Stimulated activated CD8-positive, alpha-beta memory T cell treated with anti-CD3 and anti-CD28 coated beads, Interleukin-7, amount 100 ng/mL, for 24 hours (primary cell): ENCODE results near the gene PRKD2.

ENCODE experiments used
- DNase-seq: peaks from one replicate; pipeline ENCODE4 v3.0.0-alpha.2; 2020; ENCODE audit warnings: low read depth

The PRKD2 gene

GRCh38 chr19:46741447-46741846 lies 24.5 kb upstream of the PRKD2 start:
- no peak for DNase-seq

DNA sequence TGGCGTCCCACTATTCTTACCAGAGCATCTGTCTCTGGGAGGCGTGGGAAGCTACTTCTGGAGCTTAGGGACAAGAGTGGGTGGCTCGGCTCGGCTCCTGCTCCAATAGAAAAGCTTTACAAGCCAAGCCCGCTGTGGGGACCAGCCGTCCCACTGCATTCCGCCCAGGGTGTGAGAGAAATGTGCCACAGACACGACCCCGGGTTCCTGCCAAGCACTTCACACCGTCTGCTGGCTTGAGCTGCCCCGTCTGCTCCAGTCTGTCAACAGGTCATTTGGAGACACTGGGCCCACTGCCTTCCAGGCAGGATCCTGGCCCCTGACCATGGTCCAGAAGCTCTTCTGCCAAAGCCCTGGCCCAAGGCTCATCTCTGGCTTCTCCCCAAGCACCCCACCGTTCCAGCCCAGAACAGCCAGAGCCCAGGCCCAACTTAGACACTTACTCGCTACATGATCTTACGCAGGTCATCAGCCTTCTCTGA lies 22.4 kb upstream of the PRKD2 start:
- no peak for DNase-seq

DNA sequence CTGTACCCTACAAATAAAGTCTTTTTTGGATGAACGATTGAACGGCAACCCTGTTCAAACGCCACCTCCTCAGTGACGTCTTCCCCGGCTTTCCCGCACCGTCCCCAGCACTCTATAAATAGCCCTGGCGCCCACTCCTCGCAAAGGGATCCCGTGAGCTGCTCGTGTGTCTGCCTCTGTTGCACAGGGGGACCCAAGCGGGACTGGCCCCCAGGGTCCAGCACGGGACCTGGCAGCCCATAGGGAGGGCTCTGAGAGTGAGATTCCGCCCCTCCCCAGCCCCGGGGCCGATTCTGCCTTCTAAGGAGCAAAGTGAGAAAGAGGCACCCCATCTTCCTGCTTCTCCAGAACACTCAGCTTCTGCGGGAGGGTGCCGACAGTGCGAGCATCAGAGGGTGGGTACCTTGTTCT lies 20.9 kb upstream of the PRKD2 start:
- DNase-seq, result no peak

GRCh38 chr19:46737298-46737654 lies 20.4 kb upstream of the PRKD2 start:
- no peak for DNase-seq

DNA sequence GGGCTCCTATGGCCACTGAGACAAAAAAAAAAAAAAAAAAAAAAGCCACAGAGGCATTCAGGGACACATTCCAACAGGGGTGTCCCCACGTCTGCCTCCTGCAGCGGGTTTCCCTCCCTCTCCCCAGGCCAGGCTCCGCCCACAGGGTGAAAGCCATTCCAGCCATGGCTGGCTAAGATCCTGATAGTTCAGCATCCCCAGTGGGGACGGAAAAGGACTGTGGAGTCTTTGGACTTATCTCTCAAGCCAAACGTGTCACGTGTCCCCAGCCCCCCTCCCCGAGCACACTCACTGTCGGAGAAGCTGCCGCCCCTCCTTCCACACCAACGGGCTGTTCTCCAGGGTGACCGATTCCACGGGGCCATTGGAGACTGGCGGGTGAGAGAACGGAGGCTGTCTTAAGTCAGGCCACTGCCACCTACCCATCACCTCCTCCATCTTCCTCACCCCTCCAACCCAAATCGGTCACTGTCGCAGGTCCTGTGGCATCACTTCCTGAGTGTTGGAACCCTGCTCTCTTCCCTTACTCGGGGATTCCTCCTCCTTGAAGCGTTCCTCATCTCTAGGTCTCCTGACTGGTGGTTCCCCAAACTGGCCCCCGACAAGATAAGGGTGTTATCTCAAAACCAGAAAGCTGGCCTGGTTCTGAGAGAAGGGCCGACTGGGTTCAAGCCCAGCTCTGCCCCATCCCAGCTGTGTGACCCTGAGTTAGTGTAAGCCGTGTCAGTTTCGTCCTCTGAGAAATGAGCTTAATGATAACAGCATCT lies 19.8 kb upstream of the PRKD2 start:
- DNase-seq, result no peak

GRCh38 chr19:46733690-46734292 lies 16.9 kb upstream of the PRKD2 start:
- no peak for DNase-seq

DNA sequence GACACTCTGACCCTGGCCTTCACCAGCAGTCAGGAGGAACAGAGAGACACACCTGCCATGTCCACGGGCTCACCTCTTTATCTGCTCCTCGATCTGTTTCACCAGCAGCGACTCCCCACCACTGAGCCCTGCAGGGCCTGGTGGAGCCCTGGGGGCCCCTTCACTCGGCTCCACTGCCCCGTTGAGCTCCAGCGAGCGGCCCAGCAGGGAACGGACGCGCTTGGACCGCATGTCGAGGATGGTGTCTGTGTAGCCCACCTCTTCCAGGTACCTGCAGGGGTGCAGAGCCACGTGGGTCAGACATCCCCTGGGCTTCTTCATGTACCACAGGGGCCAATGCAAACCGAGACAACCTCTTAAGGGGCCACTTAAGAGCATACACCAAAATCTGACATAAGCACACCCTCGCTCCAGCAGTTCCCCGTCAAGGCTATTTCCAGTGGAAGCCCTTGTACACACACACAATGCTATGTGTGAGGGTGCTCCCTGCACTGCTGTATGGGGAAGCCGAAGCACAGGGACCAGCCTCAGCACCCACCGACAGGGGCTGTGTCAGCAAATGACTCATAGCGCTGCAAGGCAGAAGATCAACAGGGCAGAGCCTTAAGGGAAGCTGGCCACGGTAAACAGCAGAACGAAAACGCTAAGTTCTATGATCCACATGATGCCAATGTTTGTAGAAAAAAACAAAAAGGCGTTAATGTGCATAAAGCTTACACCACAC lies 16.2 kb upstream of the PRKD2 start:
- DNase-seq, result no peak

DNA sequence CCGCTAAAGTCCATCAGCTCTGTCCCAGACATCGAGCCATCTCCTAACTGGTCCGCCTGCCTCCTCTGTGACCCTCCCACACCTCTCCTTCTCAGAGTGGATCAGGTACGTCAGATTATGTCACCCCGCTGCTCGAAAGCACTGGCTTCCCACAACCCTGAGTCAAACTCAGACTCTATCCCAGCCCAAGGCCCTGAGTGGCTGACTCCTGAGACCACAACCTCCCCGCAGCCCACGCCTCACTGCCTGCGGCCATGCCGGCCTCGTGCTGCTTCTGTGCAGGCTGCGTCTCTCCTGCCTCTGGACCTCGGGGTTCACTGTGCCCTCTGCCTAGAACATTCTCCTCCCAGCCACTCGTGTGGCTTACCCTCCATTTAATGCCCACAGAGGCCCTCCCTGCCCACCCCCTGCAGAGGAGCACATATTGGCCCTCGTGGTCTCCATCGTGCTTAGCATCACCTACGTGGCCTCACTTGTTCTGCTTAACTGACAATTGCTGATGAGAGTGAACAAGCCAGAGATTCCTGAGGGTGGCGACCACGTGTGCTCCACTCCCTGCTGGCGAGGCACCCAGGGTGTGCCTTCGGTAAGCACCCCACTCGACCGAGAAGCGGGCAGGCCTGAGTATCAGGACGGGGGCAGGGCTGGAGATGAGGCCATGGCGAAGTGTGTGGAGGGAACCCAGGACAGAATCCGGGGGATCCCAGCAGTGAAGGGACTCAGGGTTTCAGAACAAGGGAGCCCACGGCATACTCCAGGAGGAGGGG lies 15.4 kb upstream of the PRKD2 start:
- DNase-seq, result no peak

DNA sequence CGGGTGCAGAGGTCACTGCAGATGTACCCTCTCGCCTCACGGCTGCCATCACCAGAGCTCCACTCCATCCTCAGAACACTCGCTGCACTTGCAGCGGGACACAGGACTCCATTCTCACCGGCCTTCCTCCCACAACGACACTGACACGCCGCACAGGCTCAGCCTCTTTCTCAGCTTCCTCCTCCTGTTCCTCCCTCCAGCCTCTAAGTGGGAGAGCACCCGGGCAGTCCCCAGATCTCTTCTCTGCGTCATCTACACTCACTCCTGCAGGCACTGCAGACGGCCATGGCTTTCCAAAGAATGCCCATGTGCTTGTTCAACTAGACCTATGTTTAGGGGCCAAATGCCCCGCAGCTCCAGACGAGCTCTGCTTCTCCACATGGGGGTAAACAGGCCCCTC lies 14.7 kb upstream of the PRKD2 start:
- DNase-seq, result no peak

DNA sequence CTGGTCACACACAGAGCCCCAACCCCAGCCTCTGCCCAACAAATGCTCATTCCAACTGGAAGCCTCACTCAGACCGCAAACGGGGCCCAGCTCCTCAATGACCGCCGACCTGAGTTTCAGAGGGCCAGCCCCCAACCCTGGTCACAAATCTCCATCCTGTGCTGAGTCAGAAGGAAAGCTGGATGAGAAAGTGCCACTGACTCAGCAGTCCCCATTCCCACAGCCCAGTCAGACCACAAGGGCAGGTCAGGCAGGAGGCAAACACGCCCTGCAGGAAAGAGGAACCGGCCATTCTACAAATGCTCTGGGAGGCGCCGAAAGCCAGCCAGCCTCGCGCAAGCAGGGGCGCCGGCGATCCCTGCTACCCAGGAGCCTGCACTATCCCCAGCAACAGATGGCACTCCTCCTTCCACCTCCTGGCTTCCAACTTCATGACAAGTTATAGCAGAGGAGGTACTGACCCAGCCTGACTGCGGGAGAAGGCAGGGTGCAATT lies 14.1 kb upstream of the PRKD2 start:
- no peak for DNase-seq

DNA sequence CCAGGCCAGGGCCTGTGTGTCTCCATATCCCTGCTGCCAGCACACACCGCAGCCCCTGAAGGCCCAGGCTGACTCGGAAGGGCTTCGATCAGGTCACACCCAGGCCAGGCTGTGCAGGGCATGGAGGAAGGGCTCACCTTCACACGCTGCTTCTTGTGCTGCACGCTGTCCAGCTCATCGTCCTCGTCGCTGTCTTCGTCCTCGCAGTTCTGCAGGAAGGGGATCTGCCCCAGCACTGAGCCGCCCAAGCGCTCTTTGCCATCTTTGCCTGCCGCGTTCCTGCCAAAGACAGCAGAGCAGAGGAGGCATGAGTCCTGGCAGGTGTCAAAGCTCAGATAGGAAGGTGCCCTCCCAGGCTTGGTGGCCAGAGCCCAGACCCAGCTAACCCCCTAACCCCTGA lies 13.7 kb upstream of the PRKD2 start:
- DNase-seq, result no peak

- DNase-seq, result no peak
Measured at GRCh38 chr19:46730187-46730586, 13.3 kb upstream of the PRKD2 start.

GRCh38 chr19:46729696-46730095 lies 12.8 kb upstream of the PRKD2 start:
- DNase-seq, result no peak

GRCh38 chr19:46728693-46729339 lies 11.9 kb upstream of the PRKD2 start:
- peak; percentile 61 for DNase-seq

- no peak for DNase-seq
Measured at GRCh38 chr19:46728208-46728607, 11.3 kb upstream of the PRKD2 start.

DNA sequence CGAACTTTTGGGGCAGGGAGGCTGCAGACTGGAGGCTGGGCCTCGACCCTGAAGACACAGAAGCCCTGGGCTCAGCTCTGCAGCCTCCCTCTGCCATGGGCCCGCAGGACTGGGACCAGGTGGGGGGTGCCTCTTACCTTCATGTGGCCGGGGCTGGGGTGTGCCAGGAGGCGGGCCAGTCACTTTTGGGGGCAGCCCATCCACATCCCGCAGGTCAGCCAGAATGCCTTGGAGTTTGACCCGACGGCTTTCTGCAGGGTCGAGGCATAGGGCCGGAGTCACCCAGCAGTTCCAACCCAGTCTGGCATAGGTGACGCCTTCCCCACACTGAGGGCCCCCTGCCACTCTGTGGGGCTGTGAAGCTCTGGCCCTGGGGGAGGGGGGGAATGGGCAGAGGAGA lies 10.8 kb upstream of the PRKD2 start:
- DNase-seq, result no peak

GRCh38 chr19:46726971-46727501 lies 10.1 kb upstream of the PRKD2 start:
- no peak for DNase-seq

DNA sequence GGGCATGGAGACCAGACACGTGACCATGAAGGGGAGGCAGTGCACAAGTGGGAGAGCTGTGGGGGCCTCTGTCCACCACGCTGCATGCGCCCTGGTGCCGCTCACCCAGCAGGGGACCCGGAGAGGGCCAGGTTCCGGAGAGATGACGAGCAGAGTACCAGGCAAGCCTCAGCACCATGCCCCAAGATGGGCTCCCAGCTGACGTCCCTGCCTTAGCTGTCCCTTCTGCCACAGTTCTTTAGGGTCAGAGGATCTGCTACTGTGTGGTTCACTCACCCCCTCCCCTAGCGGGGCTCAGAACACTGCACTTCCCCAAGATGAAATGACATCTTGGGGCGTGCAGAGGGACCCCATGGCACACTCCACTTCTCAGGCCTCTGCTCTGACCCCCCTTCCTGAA lies 9.6 kb upstream of the PRKD2 start:
- DNase-seq, result no peak

DNA sequence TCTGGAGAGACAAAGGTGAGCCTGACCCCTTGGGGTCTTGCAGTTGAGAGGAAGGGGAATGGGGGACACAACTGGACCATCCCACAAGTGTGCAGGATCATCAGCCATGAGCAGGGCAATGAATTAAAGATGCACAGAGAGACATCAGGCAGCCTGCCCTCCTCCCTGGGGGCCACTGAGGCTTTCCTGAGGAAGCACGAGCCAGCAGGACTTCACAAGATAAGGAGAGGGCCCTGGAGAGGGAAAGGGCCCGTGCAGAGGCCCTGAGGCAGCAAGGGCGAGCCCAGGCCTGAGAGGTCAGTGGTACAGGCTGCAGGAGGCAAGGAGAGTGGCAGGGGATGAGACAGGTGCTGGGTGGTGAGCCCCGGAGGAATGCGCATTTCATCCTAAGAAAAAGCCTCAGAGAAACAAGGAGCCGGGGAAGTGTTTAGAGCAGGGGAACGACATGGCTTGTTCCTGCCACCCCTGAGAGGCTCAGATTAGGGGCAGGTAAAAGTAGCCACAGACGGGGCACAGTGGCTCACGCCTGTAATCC lies 9.0 kb upstream of the PRKD2 start:
- no peak for DNase-seq

- no peak for DNase-seq
Measured at GRCh38 chr19:46725036-46725820, 8.3 kb upstream of the PRKD2 start.
